Measurements from ENCODE around the gene CFAP74. TPM values are rescaled to one million over a fixed set of nuclear protein-coding genes. Genes with fewer than 3 reads are reported as not detected.
A peak's percentile ranks its signal among the peaks of the same experiment; 100 is the strongest.

Gene CFAP74
- total RNA-seq, 1 experiment from 2014 or later, result 0.28 TPM

- no peaks in the 10 kb centered on the region for H3K79me2 ChIP-seq (ENCODE audit: insufficient read depth, low read length)
- no peak overlapping the region for H3K18ac ChIP-seq (ENCODE audit: insufficient read length, low read depth, low read length)
- TF ChIP-seq CTCF (conservative IDR thresholded peaks at IDR 0.05), result 0 out of 3 replicates have a peak, but pooled peaks have one; percentile 12
- no peak overlapping the region for H3K4ac ChIP-seq (ENCODE audit: low read depth, low read length)
- no peak overlapping the region for H4K5ac ChIP-seq (ENCODE audit: insufficient read length, low read depth, low read length)
- no peaks in the 10 kb centered on the region for H3K9me3 ChIP-seq (ENCODE audit: control insufficient read depth, low read depth, low read length)
- H2BK120ac ChIP-seq (ENCODE audit: low read depth, low read length, poor library complexity, severe bottlenecking), result no peak overlapping the region
- no peak overlapping the region for H2BK20ac ChIP-seq (ENCODE audit: low read depth, low read length, poor library complexity, severe bottlenecking)
- Mint-ChIP-seq H3K4me1 (peaks cover 0 to 12% of the 10 kb centered on the region in 2 experiments; a peak in 3 of 4 replicates), H3K27me3 (ENCODE audit: low read depth) (peaks cover 5% of the 10 kb centered on the region), H3K27ac (peak overlapping the region in 1 of 3 experiments; percentile 83; a peak in 2 of 7 replicates), H3K9me3 (peaks cover 24 to 29% of the 10 kb centered on the region in 2 experiments), H3K36me3 (ENCODE audit: insufficient read depth in 1 of 3, low read depth in 3 of 3) (peaks cover 0 to 11% (median 0%) of the 10 kb centered on the region in 3 experiments; a peak in 4 of 7 replicates), H3K4me3 (no peak overlapping the region)
- H3K4me2 ChIP-seq (ENCODE audit: insufficient read depth, insufficient read length, low read length), result no peak overlapping the region
- H3K56ac ChIP-seq (ENCODE audit: insufficient read length, low read depth, low read length), result no peak overlapping the region
- no peak overlapping the region for H2AFZ ChIP-seq (ENCODE audit: low read length)
- no peak overlapping the region for H3K14ac ChIP-seq (ENCODE audit: insufficient read depth, low read length)
- no peak overlapping the region for H3T11ph ChIP-seq (ENCODE audit: low read length)
- no peak overlapping the region for H2AK5ac ChIP-seq (ENCODE audit: insufficient read length, low read length)
- no peak overlapping the region for H3K27ac ChIP-seq (ENCODE audit: insufficient read length, low read depth, low read length)
- no peaks in the 10 kb centered on the region for H4K20me1 ChIP-seq (ENCODE audit: control insufficient read depth, insufficient read depth, insufficient read length)
- H2BK15ac ChIP-seq (ENCODE audit: low read depth, low read length), result no peak overlapping the region
- H3K23me2 ChIP-seq (ENCODE audit: insufficient read length, low read depth, low read length, poor library complexity, severe bottlenecking), result no peaks in the 10 kb centered on the region
- H4K91ac ChIP-seq (ENCODE audit: insufficient read length, low read depth, low read length), result no peak overlapping the region
- H3K79me1 ChIP-seq (ENCODE audit: insufficient read depth, low read depth, low read length, poor library complexity, severe bottlenecking), result no peaks in the 10 kb centered on the region
- H3K23ac ChIP-seq (ENCODE audit: insufficient read length, low read depth, low read length), result no peak overlapping the region
- no peaks in the 10 kb centered on the region for H3K27me3 ChIP-seq (ENCODE audit: insufficient read depth, low read length)
- no CpG with 5 or more reads among the region's 22 CpGs for WGBS (ENCODE audit: extremely low coverage, insufficient read length, low lambda C conversion rate)
- H3K9ac ChIP-seq (ENCODE audit: extremely low read depth, insufficient read length, low read length), result no peak overlapping the region
- no peak overlapping the region for H2BK5ac ChIP-seq (ENCODE audit: insufficient read length, low read length)
- no peak overlapping the region for H4K8ac ChIP-seq (replicated peaks; ENCODE audit: insufficient read length, low read depth, low read length)
- no peak for DNase-seq
- H2BK12ac ChIP-seq (ENCODE audit: insufficient read length, low read depth, low read length), result no peak overlapping the region
- no peaks in the 10 kb centered on the region for H3K4me1 ChIP-seq (ENCODE audit: insufficient read depth, low read length)
Observed at GRCh38 chr1:1974834-1975233, 28.8 kb downstream of the CFAP74 start.
